Gastroesophageal sphincter (tissue), 4 donors: ENCODE results near the gene LAD1. TPM values are rescaled to one million over a fixed set of nuclear protein-coding genes. Genes with fewer than 3 reads are reported as not detected.

ENCODE experiments used
- ATAC-seq: fragments of 150-250 bp; one replicate; pipeline ENCODE4 v1.9.1; 2016; ENCODE audit warnings: mild to moderate bottlenecking, moderate library complexity
- H3K27ac ChIP-seq, 4 donors: fragments of 200-600 bp; sonication (generic) in 3 of 4; 1 replicate in 3 of 4; 2 replicates in 1 of 4; pipeline ENCODE4 v1.5.1; 2016 to 2019
- H3K27me3 ChIP-seq: fragments of 200-600 bp; sonication (generic); one replicate; pipeline ENCODE4 v1.5.1; 2019
- H3K36me3 ChIP-seq, 2 donors: fragments of 200-600 bp; sonication (generic); one replicate each; pipeline ENCODE4 v1.5.1; 2019; ENCODE audit warnings: control low read depth in 1 of 2
- H3K4me1 ChIP-seq, 3 donors: fragments of 200-600 bp; sonication (generic); 1 replicate in 2 of 3; 2 replicates in 1 of 3; pipeline ENCODE4 v1.5.1; 2016 to 2019; ENCODE audit warnings: control low read depth in 2 of 3
- H3K4me3 ChIP-seq, 2 donors: fragments of 200-600 bp; sonication (generic); one replicate each; pipeline ENCODE4 v1.5.1; 2019; ENCODE audit warnings: mild to moderate bottlenecking in 1 of 2, moderate library complexity in 1 of 2
- H3K9me3 ChIP-seq, 3 donors: fragments of 200-600 bp; sonication (generic); one replicate each; pipeline ENCODE4 v1.5.1; 2017 to 2019; ENCODE audit warnings: control low read depth in 2 of 3
- CTCF ChIP-seq, 4 experiments: fragments of 200-600 bp in 2 of 4; fragments of 450-650 bp in 2 of 4; sonication (generic) in 1 of 4; IDR thresholded peaks; one replicate each; pipeline ENCODE4 v1.5.1; 2017 to 2019; ENCODE audit warnings: antibody characterized with exemption in 4 of 4, mild to moderate bottlenecking in 2 of 4, moderate library complexity in 2 of 4
- EP300 ChIP-seq: sonication (generic); formaldehyde crosslinking; IDR thresholded peaks from one replicate; pipeline ENCODE4 v1.6.1; 2017; ENCODE audit warnings: antibody characterized with exemption, mild to moderate bottlenecking
- POLR2A ChIP-seq, 2 donors: fragments of 450-650 bp; IDR thresholded peaks; one replicate each; pipeline ENCODE4 v1.6.1; 2017; ENCODE audit warnings: antibody characterized with exemption in 2 of 2, mild to moderate bottlenecking in 2 of 2, moderate library complexity in 1 of 2
- POLR2AphosphoS5 ChIP-seq: sonication (generic); formaldehyde crosslinking; IDR thresholded peaks from one replicate; pipeline ENCODE4 v1.6.1; 2017; ENCODE audit warnings: antibody characterized with exemption
- WGBS, 2 donors: methylation state at CpG; one replicate each; pipeline ENCODE4 v1.1.5; 2018; ENCODE audit warnings: low coverage in 1 of 2; 5-methylcytosine and 5-hydroxymethylcytosine counted together
- total RNA-seq, 4 donors: library from RNA; depleted of rRNA; stranded (reverse); fragments of >200 nt; gene quantifications; one replicate each; pipeline ENCODE4 v1.1.0, GENCODE V29; 2016

Gene LAD1
- total RNA-seq, 4 donors from 2014 or later: 1.2 to 24.1 (median 1.9) TPM

GRCh38 chr1:201376464-201377374 lies 22.4 kb downstream of the LAD1 start:
- WGBS, 2 donors: 60% methylated on average over 1 of the region's 11 CpGs; no CpG with 5 or more reads in 1 of the 2 donors
- no peak for TF ChIP-seq CTCF (IDR thresholded peaks at IDR 0.05)
- TF ChIP-seq POLR2A (IDR thresholded peaks at IDR 0.05): no peak
- no peak for TF ChIP-seq EP300
- no peak for TF ChIP-seq POLR2AphosphoS5
- Histone ChIP-seq H3K9me3 (no peaks in the 10 kb centered on the region), H3K4me3 (no peak overlapping the region), H3K27me3 (peaks cover 46% of the 10 kb centered on the region), H3K27ac (no peak overlapping the region), H3K36me3 (no peaks in the 10 kb centered on the region), H3K4me1 (no peaks in the 10 kb centered on the region)
- no peak for ATAC-seq

- Histone ChIP-seq H3K27me3 (peaks cover 47% of the 10 kb centered on the region), H3K27ac (no peak overlapping the region), H3K36me3 (no peaks in the 10 kb centered on the region), H3K4me3 (no peak overlapping the region), H3K4me1 (no peaks in the 10 kb centered on the region), H3K9me3 (no peaks in the 10 kb centered on the region)
- no peak for ATAC-seq
- 60% methylated on average over 4 of the region's 4 CpGs; no CpG with 5 or more reads in 1 of the 2 donors for WGBS, 2 donors
- TF ChIP-seq CTCF (IDR thresholded peaks at IDR 0.05): no peak
- no peak for TF ChIP-seq POLR2A (IDR thresholded peaks at IDR 0.05)
- TF ChIP-seq POLR2AphosphoS5: no peak
- no peak for TF ChIP-seq EP300
Measured at GRCh38 chr1:201376107-201376463, 23.0 kb downstream of the LAD1 start.

GRCh38 chr1:201375169-201375568 lies 24.0 kb downstream of the LAD1 start:
- TF ChIP-seq CTCF (IDR thresholded peaks at IDR 0.05): no peak
- ATAC-seq: no peak
- H3K36me3 ChIP-seq: no peaks in the 10 kb centered on the region
- H3K4me3 ChIP-seq: no peak overlapping the region
- no peaks in the 10 kb centered on the region for H3K9me3 ChIP-seq
- no peak overlapping the region for H3K27ac ChIP-seq
- 20 to 62% methylated on average over 1 to 2 of the region's 4 CpGs for WGBS, 2 donors
- H3K27me3 ChIP-seq: peaks cover 51% of the 10 kb centered on the region
- no peaks in the 10 kb centered on the region for H3K4me1 ChIP-seq

- H3K27ac ChIP-seq: no peak overlapping the region
- no peak overlapping the region for H3K4me3 ChIP-seq
- no peaks in the 10 kb centered on the region for H3K9me3 ChIP-seq
- no peaks in the 10 kb centered on the region for H3K36me3 ChIP-seq
- TF ChIP-seq POLR2AphosphoS5 (no peak), EP300 (no peak), CTCF (IDR thresholded peaks at IDR 0.05) (no peak), POLR2A (IDR thresholded peaks at IDR 0.05) (no peak)
- peaks cover 58% of the 10 kb centered on the region for H3K27me3 ChIP-seq
- no peak for ATAC-seq
- WGBS, 2 donors: 29 to 61% methylated on average over 4 to 5 of the region's 7 CpGs
- no peaks in the 10 kb centered on the region for H3K4me1 ChIP-seq
Measured at GRCh38 chr1:201374364-201374763, 24.8 kb downstream of the LAD1 start.

- H3K4me1 ChIP-seq: no peaks in the 10 kb centered on the region
- WGBS, 2 donors: 53 to 73% methylated on average over 3 to 5 of the region's 6 CpGs
- H3K27me3 ChIP-seq: peaks cover 66% of the 10 kb centered on the region
- TF ChIP-seq CTCF (IDR thresholded peaks at IDR 0.05) (no peak), EP300 (no peak), POLR2AphosphoS5 (no peak), POLR2A (IDR thresholded peaks at IDR 0.05) (no peak)
- H3K4me3 ChIP-seq: no peak overlapping the region
- no peaks in the 10 kb centered on the region for H3K9me3 ChIP-seq
- ATAC-seq: no peak
- H3K36me3 ChIP-seq: no peaks in the 10 kb centered on the region
- H3K27ac ChIP-seq: no peak overlapping the region
Measured at GRCh38 chr1:201371792-201372191, 27.3 kb downstream of the LAD1 start.
